Measurements from ENCODE around the gene PRDX2.
A peak's percentile ranks its signal among the peaks of the same experiment; 100 is the strongest.

PRDX2 gene

DNA sequence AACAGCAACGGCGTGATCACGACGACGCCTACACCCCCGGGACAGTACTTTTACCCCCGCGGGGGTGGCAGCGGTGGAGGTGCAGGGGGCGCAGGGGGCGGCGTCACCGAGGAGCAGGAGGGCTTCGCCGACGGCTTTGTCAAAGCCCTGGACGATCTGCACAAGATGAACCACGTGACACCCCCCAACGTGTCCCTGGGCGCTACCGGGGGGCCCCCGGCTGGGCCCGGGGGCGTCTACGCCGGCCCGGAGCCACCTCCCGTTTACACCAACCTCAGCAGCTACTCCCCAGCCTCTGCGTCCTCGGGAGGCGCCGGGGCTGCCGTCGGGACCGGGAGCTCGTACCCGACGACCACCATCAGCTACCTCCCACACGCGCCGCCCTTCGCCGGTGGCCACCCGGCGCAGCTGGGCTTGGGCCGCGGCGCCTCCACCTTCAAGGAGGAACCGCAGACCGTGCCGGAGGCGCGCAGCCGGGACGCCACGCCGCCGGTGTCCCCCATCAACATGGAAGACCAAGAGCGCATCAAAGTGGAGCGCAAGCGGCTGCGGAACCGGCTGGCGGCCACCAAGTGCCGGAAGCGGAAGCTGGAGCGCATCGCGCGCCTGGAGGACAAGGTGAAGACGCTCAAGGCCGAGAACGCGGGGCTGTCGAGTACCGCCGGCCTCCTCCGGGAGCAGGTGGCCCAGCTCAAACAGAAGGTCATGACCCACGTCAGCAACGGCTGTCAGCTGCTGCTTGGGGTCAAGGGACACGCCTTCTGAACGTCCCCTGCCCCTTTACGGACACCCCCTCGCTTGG is 9.3 kb downstream of the PRDX2 start:
- DNase-seq = peak; percentile 63

- DNase-seq = peak; percentile 97
Observed at GRCh38 chr19:12791345-12792050, 10.1 kb downstream of the PRDX2 start, which contains the start of gene JUNB. JUNB (plus strand) TSS chr19:12791486; CDS start chr19:12791772, 286 bp downstream.

- DNase-seq = no peak
Observed at GRCh38 chr19:12790628-12791344, 10.8 kb downstream of the PRDX2 start.

- peak; percentile 95 for DNase-seq
Observed at GRCh38 chr19:12789904-12790619, 11.5 kb downstream of the PRDX2 start.

GRCh38 chr19:12789098-12789903 is 12.3 kb downstream of the PRDX2 start:
- DNase-seq = no peak

- no peak for DNase-seq
Observed at GRCh38 chr19:12788682-12789097, 12.9 kb downstream of the PRDX2 start.

DNA sequence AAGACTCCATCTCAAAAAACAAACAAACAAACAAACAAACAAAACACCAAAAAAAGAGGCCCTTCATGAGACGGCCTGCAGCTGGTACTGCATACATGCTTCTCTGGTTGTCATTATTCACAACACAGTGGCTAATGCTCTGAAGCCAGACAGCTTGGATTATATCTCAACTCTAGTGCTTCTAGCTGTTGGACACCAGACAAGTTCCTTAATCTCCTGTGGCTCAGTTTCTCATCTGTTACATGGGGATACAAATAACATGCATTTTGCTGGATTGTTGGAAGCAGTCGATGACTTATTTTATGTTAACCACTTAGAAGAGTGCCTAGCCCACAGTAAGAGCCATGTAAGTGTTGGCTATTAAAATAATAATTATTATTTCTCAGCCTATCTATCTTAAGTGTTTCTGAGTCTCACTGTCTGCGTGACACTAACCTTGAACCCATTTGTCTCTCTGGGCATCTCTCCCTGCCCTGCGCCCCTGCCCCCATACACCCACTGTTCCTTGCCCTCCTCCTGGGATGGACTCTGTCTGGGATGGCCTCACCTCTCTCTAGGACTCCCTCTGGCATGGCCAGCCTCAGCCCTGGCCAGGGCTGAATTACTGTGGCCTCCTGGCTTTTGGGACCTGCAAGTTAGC is 13.4 kb downstream of the PRDX2 start:
- no peak for DNase-seq

DNA sequence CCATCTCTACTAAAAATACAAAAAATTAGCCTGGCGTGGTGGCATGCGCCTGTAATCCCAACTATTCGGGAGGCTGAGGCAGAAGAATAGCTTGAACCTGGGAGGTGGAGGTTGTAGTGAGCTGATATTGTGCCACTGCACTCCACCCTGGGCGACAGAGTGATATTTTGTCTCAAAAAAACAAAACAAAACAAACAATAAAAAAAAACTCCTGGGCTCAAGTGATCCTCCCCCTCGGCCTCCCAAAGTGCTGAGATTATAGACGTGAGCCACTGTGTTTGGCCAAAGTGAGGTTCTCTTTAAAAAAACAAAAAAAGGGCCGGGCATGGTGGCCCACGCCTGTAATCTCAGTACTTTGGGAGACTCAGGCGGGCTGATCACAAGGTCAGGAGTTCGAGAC is 14.1 kb downstream of the PRDX2 start:
- no peak for DNase-seq

GRCh38 chr19:12786952-12787351 is 14.6 kb downstream of the PRDX2 start:
- no peak for DNase-seq

- DNase-seq = no peak
Observed at GRCh38 chr19:12786141-12786870, 15.3 kb downstream of the PRDX2 start.

DNA sequence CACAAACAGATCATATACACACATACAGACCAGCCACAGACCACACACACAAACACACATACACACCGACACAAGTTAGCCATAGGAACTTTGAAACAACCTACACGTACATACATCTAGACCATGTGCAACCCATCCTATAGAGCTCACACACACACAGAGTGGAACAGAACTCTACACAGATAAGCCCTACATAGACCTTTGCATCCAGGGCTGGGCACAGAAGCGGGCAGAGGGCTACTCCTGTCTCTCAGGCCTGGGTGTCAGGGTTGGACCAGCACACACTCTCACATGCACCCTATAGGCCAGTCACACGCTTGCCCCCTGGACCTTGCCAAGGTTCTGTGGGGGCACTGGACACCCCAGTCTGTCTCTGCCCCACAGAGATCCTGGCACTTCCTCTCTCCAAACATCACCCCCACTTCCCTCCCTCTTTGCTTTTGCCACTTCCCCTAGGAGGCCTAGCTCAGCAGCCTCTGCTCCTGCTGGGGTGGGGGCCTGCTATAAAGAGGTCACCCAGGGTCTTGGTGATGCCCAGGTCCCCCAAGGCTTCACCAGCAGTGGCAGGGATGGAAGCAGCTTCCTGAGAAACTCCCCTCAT is 16.1 kb downstream of the PRDX2 start:
- DNase-seq = no peak

DNA sequence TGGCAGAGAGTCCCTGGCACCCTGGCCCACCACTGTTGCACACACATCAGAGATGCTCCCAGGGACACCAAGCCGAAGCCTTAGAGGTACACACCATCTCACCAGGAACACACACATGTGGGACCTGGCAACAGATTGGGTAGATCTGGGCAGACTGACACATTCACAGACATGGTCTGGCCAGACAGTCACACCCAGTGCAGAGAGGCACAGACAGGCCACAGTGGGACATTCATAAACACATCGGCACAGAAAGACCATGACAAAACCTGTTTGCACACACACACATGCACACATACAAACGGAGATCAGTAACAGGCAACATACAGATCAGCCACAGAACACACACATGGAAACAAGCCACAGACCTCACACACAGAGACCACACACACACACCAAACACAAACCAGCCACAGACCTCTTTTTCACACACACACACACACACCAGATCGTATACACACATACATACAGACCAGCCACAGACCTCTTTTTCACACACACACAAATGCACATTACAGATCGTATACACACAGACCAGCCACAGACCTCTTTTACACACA is 16.6 kb downstream of the PRDX2 start:
- no peak for DNase-seq

DNA sequence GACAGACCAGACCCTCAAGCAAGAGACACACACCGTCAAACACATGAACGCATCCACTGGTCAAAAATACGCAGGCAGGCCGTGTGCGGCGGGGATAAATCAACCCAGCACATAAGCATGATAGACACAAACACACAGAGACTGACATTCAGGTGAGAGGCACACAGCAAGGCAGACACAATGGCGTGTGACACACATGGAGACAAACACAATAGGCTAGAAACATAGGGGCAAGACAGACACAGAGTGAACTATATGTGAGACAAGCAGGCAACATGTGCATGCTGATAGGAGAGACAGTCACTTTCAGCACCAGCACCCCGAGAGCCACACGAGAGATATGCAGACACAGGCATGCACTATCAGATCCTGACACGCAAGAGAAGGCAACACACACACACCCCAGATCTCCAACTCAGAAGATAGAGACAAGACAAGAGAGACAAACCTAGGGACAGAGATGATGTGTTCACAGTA is 17.2 kb downstream of the PRDX2 start:
- DNase-seq = no peak

- DNase-seq = no peak
Observed at GRCh38 chr19:12783849-12784393, 17.7 kb downstream of the PRDX2 start.

GRCh38 chr19:12783291-12783848 is 18.2 kb downstream of the PRDX2 start:
- no peak for DNase-seq

- peak; percentile 95 for DNase-seq
Observed at GRCh38 chr19:12782424-12783290, 18.9 kb downstream of the PRDX2 start.

DNA sequence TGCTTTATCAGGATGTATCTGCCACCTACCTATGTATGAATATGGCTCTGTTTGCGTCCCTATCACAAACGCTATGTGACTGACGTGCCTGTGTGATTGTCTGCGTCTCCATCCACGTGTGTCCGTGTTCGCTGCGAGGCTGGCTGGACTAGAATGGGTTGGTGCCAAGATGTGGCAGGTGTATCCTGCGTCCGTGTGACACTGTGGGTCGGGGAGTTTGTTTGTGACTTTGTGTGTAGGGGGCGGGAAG is 19.5 kb downstream of the PRDX2 start:
- no peak for DNase-seq

All from activated gamma-delta T cell (primary cell).